ENCODE measurements around the gene SKA2. TPM values are rescaled to one million over a fixed set of nuclear protein-coding genes. Genes with fewer than 3 reads are reported as not detected.

SKA2 gene, protein sequence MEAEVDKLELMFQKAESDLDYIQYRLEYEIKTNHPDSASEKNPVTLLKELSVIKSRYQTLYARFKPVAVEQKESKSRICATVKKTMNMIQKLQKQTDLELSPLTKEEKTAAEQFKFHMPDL
- 58.5 and 125 TPM in 2 replicates for total RNA-seq

DNA sequence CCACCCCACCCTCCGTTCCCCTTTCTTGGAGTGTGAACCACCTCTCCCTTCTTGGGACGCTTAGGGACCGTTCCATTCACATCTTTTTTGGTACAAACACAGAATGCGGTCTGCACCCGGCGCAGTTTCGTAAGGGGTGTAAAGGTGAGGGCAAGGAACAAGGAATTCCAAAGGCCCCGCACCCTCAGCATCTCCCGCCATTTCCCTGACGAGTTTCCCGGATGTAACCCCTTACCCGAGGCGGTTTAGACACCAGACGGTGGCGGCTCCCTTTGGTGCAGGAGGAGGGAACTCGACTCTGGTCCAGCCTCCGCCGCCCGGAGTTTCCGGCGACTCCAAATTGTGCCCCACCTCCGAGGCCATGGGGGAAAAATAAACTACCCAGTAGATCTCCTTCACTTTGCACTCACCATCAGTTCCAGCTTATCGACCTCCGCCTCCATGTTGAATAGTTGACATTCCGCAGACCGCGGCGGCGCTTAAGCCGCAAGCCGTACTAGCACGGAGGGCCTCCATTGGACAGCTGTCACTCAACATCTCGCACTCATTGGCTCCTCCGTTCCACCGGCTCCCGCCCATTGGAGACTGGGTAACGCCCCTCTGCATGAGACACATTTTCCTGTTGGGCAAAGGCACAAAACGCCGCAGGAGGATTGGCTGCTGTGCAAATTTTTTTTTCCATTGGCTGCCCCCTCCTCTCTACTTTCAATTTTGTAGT, at the start of gene SKA2:
Gene SKA2, minus strand, starts transcription at position 466 of the 718 bp plus-strand sequence. Its CDS starts 23 bp downstream, at position 443.

DNA sequence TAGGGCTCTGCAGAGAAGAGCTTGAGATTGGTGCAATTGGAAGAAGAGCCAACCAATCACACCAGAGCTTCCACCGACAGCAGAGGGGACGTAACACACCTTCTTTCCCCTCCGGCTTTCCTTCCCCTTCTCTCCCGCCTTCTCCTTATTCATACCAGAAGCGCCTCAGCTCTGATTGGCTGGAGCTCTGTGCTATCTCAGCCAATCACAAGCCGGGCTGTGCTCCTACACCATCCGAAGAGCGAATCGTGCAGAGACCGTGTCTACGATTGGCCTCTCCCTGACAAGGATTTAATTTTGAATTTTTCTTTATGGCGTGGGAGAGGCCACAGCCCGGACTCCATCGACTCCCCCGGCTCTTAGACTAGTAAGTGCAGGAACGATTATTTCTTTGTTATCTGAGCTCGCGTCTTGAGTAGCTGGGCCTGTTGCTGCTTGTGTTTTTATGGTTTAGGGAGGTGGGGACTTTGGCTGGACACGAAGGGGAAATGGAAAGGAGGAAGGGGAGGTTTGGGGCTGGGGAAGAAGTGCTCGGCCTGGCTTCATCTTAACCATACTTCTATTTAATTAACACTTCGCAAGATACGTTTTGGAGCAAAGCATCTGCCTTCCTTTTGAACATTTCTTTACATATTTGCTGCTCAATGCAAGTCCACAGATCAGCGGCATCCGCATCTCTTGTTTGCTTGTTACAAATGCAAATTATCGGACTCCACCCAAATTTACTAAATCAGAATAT, 622 bp upstream of the SKA2 start, which contains the start of gene PRR11:
Gene PRR11, plus strand, starts transcription at position 308 of the 739 bp plus-strand sequence. CDS start 14,007 bp downstream, outside the sequence.

DNA sequence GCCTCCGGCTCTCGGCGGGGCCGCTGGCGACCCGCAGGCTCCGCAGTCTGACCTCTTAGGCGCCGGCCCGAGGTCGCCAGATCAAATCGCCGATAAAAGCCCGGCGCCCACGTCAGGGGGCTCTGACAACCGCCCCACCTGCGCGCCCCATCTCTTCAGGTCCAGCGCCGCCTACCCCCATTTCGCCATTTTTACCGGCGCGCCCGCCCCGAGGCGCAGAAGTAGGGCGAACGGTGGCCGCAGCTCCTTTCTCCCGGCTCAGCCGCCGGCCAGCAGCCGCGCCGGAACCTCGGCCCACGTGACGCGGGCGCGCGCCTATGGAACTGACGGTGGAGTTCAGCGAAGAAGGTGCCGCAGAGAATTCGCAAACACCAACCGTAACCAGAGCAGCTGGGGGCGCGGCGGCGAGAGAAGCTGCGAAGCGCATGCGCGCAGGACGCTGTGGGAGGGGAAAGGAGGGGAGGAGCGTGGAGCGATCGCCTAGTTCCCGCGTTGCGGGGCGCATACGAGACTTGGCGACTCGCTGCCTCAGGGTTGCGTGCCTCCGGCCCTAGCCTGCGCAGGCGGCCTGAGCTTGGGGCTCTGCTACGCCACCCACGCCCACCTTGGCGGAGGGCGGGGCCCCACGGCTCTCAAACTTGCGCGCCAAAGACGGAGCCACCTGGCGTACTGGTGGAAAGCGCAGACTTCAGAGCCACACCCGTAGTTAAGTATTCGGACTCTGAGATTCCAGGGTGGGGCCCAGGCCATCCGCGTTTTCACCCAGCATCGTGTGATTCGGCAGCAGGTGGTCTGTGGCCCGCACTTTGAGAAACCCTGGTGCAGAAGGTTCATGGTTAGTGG, 48.3 kb downstream of the SKA2 start, which contains the start of gene TRIM37:
Gene TRIM37, minus strand, starts transcription at position 418 of the 843 bp plus-strand sequence. CDS start 419 bp downstream, outside the sequence.

Other genes with a start within 250 kb of the SKA2 start
- 19.5 and 19.6 TPM in 2 replicates for gene TRIM37, start 48.3 kb downstream of the SKA2 start, total RNA-seq
- 47.3 and 51.0 TPM in 2 replicates for gene PRR11, start 560 bp upstream of the SKA2 start, total RNA-seq
- 16.0 and 17.9 TPM in 2 replicates for gene SMG8, start 54.8 kb upstream of the SKA2 start, total RNA-seq
- 3.0 TPM in 1 of 2 replicates, not detected in the other for gene GDPD1, start 65.3 kb upstream of the SKA2 start, total RNA-seq
- gene YPEL2, start 176.5 kb upstream of the SKA2 start, total RNA-seq, result 2.9 and 3.4 TPM in 2 replicates

Data from myometrial cell (primary cell).